Heart left ventricle (tissue), 13 donors: Measurements from ENCODE around the gene SLC35F1.

Experiments used
- POLR2A ChIP-seq, 2 donors: fragments of 450-650 bp; IDR thresholded peaks; one replicate each; pipeline ENCODE4 v1.6.1; 2017; ENCODE audit warnings: antibody characterized with exemption in 2 of 2, mild to moderate bottlenecking in 2 of 2, moderate library complexity in 2 of 2
- TF ChIP-seq, protein P1 (sequence below), 12 donors: fragments of 200-600 bp; sonication (generic) in 4 of 12; IDR thresholded peaks; one replicate each; pipeline versions ENCODE4 v1.5.0 to v1.8.0; 2018 to 2022; ENCODE audit warnings: antibody characterized with exemption in 12 of 12, mild to moderate bottlenecking in 5 of 12
- donor health status: ischemic (EF 13 %, LVEDD 7.1; RV severe dilation, severe dysfunction).
- donor health status: DM: no; HTN: yes; CAD: no.
- donor health status: DM: no; HTN: no; CAD: no.
- donor health status: ischemic (EF 25% LVEDD 6.9; RV normal size, moderate dysfunction).
- donor health status: ischemic (EF 25% LVEDD 5.7; RV mildly dilated, moderate dysfunction).
- donor health status: ischemic (EF 35%, LVEDD 5.7; RV mildly dilated, moderate dysfunction).
- donor health status: nonischemic (EF 11% LVEDD 7.7; RV severe dilation, severe dysfunction).
- donor health status: DM: yes; HTN: yes; CAD: no.
- donor health status: PGD.
- donor health status: ischemic (EF 29% LVEDD 5.4; RV normal size, mild dysfunction).
- donor health status: nonischemic (EF 23%, LVEDD 6.1; RV moderate dilation, normal function).

DNA sequence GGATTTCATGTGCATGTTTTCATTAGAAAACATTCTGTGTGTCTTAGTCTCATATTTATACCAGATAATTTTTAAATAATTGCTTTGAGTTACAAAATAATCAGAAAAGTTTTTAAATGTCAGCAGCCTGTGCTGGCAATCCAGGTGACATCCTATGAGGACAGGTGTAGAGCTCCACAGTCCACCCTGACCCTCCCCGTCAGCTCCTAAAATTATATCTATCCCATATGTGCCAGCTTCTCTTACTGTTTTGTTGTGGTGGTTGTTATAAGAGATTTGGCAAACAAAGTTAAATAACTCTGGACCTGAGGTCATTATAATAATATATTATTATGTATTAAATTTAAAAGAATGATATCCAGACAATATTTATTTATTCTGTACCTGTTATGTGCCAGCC, 387.8 kb downstream of the SLC35F1 start:
- TF ChIP-seq, protein P1, sequence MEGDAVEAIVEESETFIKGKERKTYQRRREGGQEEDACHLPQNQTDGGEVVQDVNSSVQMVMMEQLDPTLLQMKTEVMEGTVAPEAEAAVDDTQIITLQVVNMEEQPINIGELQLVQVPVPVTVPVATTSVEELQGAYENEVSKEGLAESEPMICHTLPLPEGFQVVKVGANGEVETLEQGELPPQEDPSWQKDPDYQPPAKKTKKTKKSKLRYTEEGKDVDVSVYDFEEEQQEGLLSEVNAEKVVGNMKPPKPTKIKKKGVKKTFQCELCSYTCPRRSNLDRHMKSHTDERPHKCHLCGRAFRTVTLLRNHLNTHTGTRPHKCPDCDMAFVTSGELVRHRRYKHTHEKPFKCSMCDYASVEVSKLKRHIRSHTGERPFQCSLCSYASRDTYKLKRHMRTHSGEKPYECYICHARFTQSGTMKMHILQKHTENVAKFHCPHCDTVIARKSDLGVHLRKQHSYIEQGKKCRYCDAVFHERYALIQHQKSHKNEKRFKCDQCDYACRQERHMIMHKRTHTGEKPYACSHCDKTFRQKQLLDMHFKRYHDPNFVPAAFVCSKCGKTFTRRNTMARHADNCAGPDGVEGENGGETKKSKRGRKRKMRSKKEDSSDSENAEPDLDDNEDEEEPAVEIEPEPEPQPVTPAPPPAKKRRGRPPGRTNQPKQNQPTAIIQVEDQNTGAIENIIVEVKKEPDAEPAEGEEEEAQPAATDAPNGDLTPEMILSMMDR (IDR thresholded peaks at IDR 0.05): no peak
- no peak for TF ChIP-seq POLR2A (IDR thresholded peaks at IDR 0.05)
